Hematopoietic multipotent progenitor cell treated with erythropoietin and hydrocortisone succinate and interleukin-3 and kit ligand, for 15 days (in vitro differentiated cells): ENCODE data around the gene ARHGAP24.
"Not testable (repeated sequence)": the region's sequence is repeated elsewhere in the genome, so short reads cannot be mapped to it uniquely, and the experiment has no call there.

Experiments
- DNase-seq: peaks from one replicate; pipeline ENCODE4 v3.0.0-alpha.2; 2015; ENCODE audit warnings: low spot score

Gene ARHGAP24

DNA sequence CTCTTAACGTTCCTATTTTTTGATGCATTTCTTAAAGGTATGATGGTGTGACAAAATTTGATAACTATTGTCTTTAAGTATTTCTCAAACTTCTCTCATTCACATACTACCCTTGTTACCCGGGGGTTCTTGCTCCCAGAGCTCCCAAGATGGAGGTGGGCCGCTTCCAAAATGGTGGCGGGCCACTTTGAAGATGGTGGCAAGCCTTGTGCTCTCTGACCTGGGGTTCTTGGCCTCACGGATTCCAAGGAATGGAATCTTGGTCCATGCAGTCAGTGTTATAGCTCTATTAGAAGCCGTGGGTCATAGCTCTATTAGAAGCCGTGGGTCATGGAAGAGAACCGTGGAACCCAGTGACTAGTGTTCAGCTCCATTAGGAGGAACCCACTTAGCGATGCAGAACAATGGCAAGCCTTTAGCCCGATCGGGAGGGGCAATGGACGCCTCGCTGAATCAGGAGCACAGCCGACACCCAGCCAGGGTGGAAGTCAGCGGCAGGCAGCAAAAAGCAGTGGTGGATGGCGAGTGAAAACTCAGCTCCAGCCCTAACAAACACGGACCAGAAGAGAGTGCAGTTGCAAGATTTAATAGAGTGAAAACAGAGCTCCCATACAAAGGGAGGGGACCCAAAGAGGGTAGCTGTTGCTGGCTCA, 481.5 kb downstream of the ARHGAP24 start:
- DNase-seq, result no peak

GRCh38 chr4:85961887-85962286, 486.9 kb downstream of the ARHGAP24 start:
- DNase-seq, result no peak

GRCh38 chr4:85963231-85963630, 488.3 kb downstream of the ARHGAP24 start:
- DNase-seq, result no peak

GRCh38 chr4:85964298-85964697, 489.3 kb downstream of the ARHGAP24 start:
- DNase-seq, result no peak

DNA sequence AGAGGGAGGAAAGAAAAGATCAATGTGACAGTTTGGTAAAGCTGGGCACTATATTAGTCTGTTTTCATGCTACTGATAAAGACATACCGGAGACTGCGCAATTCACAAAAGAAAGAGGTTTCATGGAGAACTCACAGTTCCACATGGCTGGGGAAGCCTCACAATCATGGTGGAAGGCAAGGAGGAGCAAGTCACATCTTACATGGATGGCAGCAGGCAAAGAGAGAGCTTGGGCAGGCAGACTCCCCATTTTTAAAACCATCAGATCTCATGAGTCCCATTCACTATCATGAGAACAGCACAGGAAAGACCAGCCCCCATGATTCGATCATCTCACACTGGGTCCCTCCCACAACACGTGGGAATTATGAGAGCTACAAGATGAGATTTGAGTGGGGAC, 490.1 kb downstream of the ARHGAP24 start:
- DNase-seq, result not testable (repeated sequence)

- no peak for DNase-seq
Measured at GRCh38 chr4:85965529-85965928, 490.6 kb downstream of the ARHGAP24 start.

DNA sequence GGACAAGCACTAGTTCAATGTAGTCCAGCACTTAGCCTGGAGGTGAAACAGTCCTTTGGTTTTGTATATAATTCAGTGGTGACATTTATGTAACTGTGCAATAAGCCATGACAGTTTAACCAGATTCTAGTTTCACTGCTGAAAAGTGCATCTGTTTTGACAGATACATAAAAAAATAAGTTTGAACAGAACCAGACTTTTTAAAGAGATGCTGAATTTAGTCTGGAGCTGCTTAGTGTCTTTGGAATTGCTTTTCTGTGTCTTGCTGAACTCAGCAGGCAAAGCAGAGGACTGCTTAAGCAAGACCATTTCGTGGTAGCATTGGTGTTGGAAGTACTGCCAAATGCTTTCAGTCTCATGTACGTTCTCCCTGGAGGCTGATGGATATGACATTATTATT, 491.4 kb downstream of the ARHGAP24 start:
- DNase-seq, result no peak

DNA sequence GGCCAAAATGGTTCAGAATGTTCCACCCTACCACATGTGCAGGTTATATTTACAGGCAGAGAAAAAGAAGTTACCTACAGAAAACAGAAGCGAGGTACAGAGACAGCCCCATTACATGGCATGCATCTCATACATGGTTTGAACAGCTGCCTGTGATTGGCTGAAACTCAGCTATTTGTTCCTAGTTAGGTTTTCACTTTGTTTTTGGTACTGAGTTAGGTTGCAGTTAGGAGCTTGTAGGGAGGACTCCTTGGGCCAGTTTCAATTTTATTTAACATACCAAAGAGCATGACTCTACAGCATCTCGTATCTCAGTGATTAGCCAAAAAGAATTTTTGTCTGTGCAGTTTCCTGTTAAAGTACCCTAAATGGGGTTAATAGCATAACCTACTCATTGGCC, 492.9 kb downstream of the ARHGAP24 start:
- DNase-seq, result no peak

GRCh38 chr4:85968945-85969819, 494.2 kb downstream of the ARHGAP24 start:
- no peak for DNase-seq

DNA sequence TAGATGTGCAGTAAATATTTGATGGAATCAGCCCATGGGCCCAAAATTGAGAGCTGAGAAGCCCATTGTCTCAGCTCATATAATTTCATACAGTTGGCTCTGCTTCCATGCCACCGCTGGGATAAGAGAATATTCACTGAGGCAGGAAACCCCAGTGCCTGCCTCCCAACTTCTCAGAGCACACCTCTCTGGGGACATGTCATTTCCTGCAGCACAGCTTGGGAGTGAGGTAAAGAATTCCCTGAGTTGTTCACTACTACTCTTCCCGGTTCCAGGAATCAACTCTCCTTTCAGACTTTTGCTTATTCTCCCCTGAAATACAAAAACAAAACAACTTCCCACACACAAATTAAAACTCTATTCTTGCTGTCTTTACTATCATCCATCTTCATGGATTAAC, 495.6 kb downstream of the ARHGAP24 start:
- DNase-seq, result no peak

- no peak for DNase-seq
Measured at GRCh38 chr4:85979276-85979675, 504.3 kb downstream of the ARHGAP24 start.

GRCh38 chr4:85986266-85986665, 511.3 kb downstream of the ARHGAP24 start:
- no peak for DNase-seq

- DNase-seq, result no peak
Measured at GRCh38 chr4:85993641-85994040, 518.7 kb downstream of the ARHGAP24 start.

DNA sequence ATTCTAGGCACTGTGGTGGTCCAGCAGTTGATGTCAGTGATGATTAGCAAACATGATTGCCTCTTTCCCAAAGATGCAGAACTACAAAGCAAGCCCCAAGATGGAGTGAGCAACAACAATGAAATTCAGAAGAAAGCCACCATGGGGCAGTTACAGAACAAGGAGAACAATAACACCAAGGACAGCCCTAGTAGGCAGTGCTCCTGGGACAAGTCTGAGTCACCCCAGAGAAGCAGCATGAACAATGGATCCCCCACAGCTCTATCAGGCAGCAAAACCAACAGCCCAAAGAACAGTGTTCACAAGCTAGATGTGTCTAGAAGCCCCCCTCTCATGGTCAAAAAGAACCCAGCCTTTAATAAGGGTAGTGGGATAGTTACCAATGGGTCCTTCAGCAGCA, 519.6 kb downstream of the ARHGAP24 start:
- DNase-seq, result no peak

GRCh38 chr4:85995361-85995760, 520.4 kb downstream of the ARHGAP24 start:
- no peak for DNase-seq

DNA sequence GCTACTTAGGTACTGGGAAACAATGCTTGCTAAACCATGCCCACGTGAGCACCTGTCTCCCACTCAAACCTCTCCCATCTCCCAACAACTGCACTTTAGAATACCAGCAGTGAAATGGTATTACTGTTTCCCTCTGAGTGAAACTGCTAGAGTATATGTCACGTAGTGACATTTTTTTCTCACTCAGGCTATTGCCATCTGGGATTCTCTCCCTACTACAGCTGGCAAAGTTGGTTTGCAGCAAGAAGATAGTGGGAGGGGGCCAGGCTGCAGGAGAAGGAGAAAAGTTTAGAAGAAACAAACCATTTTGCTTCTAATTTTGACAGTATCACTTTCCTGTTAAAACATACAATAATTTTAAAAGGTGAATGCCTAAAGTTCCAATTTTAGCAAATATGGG, 526.6 kb downstream of the ARHGAP24 start:
- DNase-seq, result no peak

GRCh38 chr4:86004030-86004429, 529.1 kb downstream of the ARHGAP24 start:
- no peak for DNase-seq

- no peak for DNase-seq
Measured at GRCh38 chr4:86006057-86006456, 531.1 kb downstream of the ARHGAP24 start.

DNA sequence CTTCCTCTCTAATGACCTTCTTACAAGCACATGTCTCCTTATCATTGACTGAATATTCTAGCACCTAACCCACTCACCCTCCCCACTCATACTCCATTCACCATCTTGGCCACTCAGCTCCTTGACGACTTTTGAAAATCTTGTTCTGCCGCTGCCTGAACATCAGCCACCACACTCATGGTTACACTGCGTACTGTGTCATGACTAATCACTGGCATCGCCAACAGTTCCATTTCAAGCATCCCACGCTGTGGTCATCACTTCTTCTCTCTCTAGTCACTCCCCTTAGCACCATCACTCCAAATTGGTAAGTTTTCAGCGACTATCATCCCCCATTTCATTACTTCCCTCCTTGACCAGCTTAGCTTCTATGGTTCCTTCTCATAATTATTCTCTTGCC, 532.1 kb downstream of the ARHGAP24 start:
- DNase-seq, result no peak

GRCh38 chr4:86011117-86011516, 536.2 kb downstream of the ARHGAP24 start:
- no peak for DNase-seq

GRCh38 chr4:86013621-86014020, 538.7 kb downstream of the ARHGAP24 start:
- DNase-seq, result no peak

DNA sequence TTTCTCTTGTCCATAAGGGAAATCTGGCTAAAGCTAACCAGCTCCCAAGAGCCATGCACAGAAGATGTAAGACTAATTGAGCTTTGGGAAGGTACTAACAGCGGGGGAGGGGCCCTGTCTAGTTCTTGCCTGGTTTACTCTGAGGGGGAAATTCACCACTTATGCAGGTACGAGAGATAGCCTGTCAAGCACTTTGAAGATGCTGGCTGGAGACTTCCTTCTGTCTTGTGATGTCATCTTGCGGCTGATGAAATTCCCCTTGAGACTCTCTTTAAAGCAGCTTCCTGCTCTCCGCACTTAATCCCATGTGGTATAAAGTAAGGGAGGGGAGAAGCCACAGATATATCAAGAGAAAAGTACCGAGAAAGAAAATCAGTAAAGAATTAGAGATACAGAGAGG, 539.6 kb downstream of the ARHGAP24 start:
- no peak for DNase-seq
